Left lung (tissue), 10 donors: ENCODE results near the gene SLC5A7. TPM values are rescaled to one million over a fixed set of nuclear protein-coding genes. Genes with fewer than 3 reads are reported as not detected.

ENCODE experiments used
- ATAC-seq: fragments of 200-7000 bp; cut with Tn5 transposase; one replicate; pipeline ENCODE4 v1.9.1; 2020; ENCODE audit warnings: moderate library complexity
- DNase-seq, 4 donors: peaks; one replicate each; pipeline ENCODE4 v3.0.0-alpha.2; 2013 to 2020
- H3K27ac ChIP-seq, 2 donors: fragments of 200-600 bp; sonication (generic) in 1 of 2; one replicate each; pipeline versions ENCODE4 v1.5.0 to v1.8.0; 2020 to 2021
- H3K27me3 ChIP-seq, 2 donors: fragments of 200-600 bp; sonication (generic) in 1 of 2; one replicate each; pipeline versions ENCODE4 v1.5.0 to v1.8.0; 2020 to 2021
- H3K36me3 ChIP-seq, 2 donors: fragments of 200-600 bp; sonication (generic) in 1 of 2; one replicate each; pipeline versions ENCODE4 v1.5.0 to v1.8.0; 2020 to 2021
- H3K4me1 ChIP-seq, 2 donors: fragments of 200-600 bp; one replicate each; pipeline ENCODE4 v1.8.0; 2021
- H3K4me3 ChIP-seq, 2 donors: fragments of 200-600 bp; sonication (generic) in 1 of 2; one replicate each; pipeline versions ENCODE4 v1.5.0 to v1.8.0; 2020 to 2021; ENCODE audit warnings: mild to moderate bottlenecking in 1 of 2
- H3K9me3 ChIP-seq, 2 donors: fragments of 200-600 bp; sonication (generic) in 1 of 2; one replicate each; pipeline versions ENCODE4 v1.5.0 to v1.8.0; 2020 to 2021
- intact Hi-C, 2 donors: fragments of 100-400 bp; cut with DNase I; formaldehyde crosslinking; loops; one replicate each; pipeline versions ENCODE4 v1.11.2 to v1.14.2; 2022
- polyA plus RNA-seq, 6 donors: library from polyadenylated mRNA; unstranded; fragments of 120-200 nt; gene quantifications; one replicate each; pipeline ENCODE4 v1.2.1, GENCODE V29; 2013; ENCODE audit not compliant: insufficient read length in 6 of 6
- total RNA-seq, 2 donors: library from RNA; stranded (reverse); fragmentation: NEBNext Ultra II Directional; extraction: Animal tissue kit (Norgen Biotek cat#: 25700); gene quantifications; one replicate each; pipeline ENCODE4 v1.2.1, GENCODE V29; 2021
- TF ChIP-seq, protein P1 (sequence below), 2 donors: fragments of 200-600 bp; sonication (generic) in 1 of 2; IDR thresholded peaks; one replicate each; pipeline versions ENCODE4 v1.5.0 to v1.8.0; 2021; ENCODE audit warnings: antibody characterized with exemption in 2 of 2
- donor health status: DM: no; HTN: yes; CAD: no.
- donor health status: DM: no; HTN: no; CAD: no.

SLC5A7 gene
- total and polyA plus RNA-seq, 8 donors = 0.05 to 0.84 (median 0.10) TPM

DNA sequence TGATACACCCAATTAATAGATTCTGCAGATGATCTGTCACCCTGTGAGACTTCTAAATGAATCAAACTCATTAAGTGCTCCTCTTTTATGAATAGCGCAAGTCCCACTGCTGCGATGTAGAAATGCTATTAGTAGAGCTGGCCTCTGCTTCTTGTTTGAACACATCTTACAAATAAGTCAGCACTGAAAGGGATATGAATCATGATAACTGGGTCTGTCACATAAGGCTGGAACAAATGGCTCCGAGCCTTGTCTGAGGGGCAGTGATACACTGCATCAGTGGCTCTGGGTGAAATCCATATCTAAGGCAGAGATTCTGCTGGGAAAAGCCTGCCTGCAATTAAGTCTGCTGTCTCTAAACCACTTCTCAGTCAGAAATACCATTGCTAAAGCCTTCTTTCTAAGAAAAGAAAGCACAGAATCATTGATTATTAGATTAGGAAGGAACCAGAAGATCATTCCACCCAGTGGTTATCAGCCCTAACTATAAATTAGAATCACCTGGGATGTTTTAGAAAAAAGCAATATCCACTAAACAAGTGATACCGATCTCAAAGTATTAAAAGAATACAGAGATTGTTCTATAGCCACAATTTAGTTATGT is 75.2 kb downstream of the SLC5A7 start:
- Histone ChIP-seq H3K9me3 (no peaks in the 10 kb centered on the region), H3K4me1 (no peaks in the 10 kb centered on the region), H3K4me3 (no peak overlapping the region), H3K27ac (no peak overlapping the region), H3K36me3 (no peaks in the 10 kb centered on the region), H3K27me3 (no peaks in the 10 kb centered on the region)
- DNase-seq = no peak
- intact Hi-C loops = no loop called here
- TF ChIP-seq, protein P1, sequence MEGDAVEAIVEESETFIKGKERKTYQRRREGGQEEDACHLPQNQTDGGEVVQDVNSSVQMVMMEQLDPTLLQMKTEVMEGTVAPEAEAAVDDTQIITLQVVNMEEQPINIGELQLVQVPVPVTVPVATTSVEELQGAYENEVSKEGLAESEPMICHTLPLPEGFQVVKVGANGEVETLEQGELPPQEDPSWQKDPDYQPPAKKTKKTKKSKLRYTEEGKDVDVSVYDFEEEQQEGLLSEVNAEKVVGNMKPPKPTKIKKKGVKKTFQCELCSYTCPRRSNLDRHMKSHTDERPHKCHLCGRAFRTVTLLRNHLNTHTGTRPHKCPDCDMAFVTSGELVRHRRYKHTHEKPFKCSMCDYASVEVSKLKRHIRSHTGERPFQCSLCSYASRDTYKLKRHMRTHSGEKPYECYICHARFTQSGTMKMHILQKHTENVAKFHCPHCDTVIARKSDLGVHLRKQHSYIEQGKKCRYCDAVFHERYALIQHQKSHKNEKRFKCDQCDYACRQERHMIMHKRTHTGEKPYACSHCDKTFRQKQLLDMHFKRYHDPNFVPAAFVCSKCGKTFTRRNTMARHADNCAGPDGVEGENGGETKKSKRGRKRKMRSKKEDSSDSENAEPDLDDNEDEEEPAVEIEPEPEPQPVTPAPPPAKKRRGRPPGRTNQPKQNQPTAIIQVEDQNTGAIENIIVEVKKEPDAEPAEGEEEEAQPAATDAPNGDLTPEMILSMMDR (IDR thresholded peaks at IDR 0.05) = no peak
- ATAC-seq = no peak

Other genes with a start within 250 kb of the SLC5A7 start
- under 1 TPM in 1 of 2 donors, not detected in 1; 0.29 TPM for gene RGPD4, start 159.6 kb upstream of the SLC5A7 start, total RNA-seq
- under 1 TPM in 2 of 6 donors, not detected in 4; 0.04 to 0.14 TPM for gene RGPD4, start 159.6 kb upstream of the SLC5A7 start, polyA plus RNA-seq